HAP-1 (cell line): ENCODE measurements around the gene CACNA1E.

Source experiments
- DNase-seq, 2 experiments: peaks; one replicate each; pipeline ENCODE4 v3.0.0-alpha.2; 2016 to 2020; ENCODE audit warnings: low spot score in 2 of 2
- H3K27me3 ChIP-seq: fragments of 250-450 bp; sonication (Bioruptor Pico); 2 replicates; pipeline ENCODE4 v1.5.1; 2020; ENCODE audit warnings: low read depth, mild to moderate bottlenecking, moderate library complexity
- H3K36me3 ChIP-seq: fragments of 250-450 bp; sonication (Bioruptor Pico); replicated peaks from 2 replicates; pipeline ENCODE4 v1.5.1; 2020; ENCODE audit warnings: mild to moderate bottlenecking
- H3K4me1 ChIP-seq: fragments of 250-450 bp; sonication (Bioruptor Pico); 2 replicates; pipeline ENCODE4 v1.5.1; 2020; ENCODE audit warnings: mild to moderate bottlenecking
- H3K4me3 ChIP-seq: fragments of 250-450 bp; sonication (Bioruptor Pico); 2 replicates; pipeline ENCODE4 v1.5.1; 2020; ENCODE audit warnings: mild to moderate bottlenecking, moderate library complexity
- H3K9me3 ChIP-seq: fragments of 250-450 bp; sonication (Bioruptor Pico); 2 replicates; pipeline ENCODE4 v1.5.1; 2020; ENCODE audit warnings: mild to moderate bottlenecking, moderate library complexity
- in situ Hi-C: fragments of 300-500 bp; cut with MboI; formaldehyde crosslinking; loops from 3 replicates; pipeline ENCODE4 v1.14.3; 2020; ENCODE audit warnings: low sequenced_read_pairs, inconsistent platforms, mixed read lengths

The CACNA1E gene

GRCh38 chr1:181777286-181777685 lies 294.0 kb downstream of the CACNA1E start:
- in situ Hi-C loops: no loop called here

GRCh38 chr1:181777812-181778211 lies 294.5 kb downstream of the CACNA1E start:
- Histone ChIP-seq H3K4me1 (no peaks in the 10 kb centered on the region), H3K36me3 (no peaks in the 10 kb centered on the region), H3K4me3 (no peak overlapping the region), H3K27me3 (no peaks in the 10 kb centered on the region), H3K9me3 (no peaks in the 10 kb centered on the region)
- in situ Hi-C loops: no loop called here
- DNase-seq: no peak

More at GRCh38 chr1:181777286-181777685, 294.0 kb downstream of the CACNA1E start:
- no peak for DNase-seq
- Histone ChIP-seq H3K36me3 (no peaks in the 10 kb centered on the region), H3K4me1 (no peaks in the 10 kb centered on the region), H3K27me3 (no peaks in the 10 kb centered on the region), H3K9me3 (no peaks in the 10 kb centered on the region), H3K4me3 (no peak overlapping the region)

GRCh38 chr1:181778640-181779260 lies 295.4 kb downstream of the CACNA1E start:
- no peak for DNase-seq
- Histone ChIP-seq H3K4me1 (no peaks in the 10 kb centered on the region), H3K27me3 (no peaks in the 10 kb centered on the region), H3K4me3 (no peak overlapping the region), H3K9me3 (no peaks in the 10 kb centered on the region), H3K36me3 (no peaks in the 10 kb centered on the region)
- in situ Hi-C loops: no loop called here

GRCh38 chr1:181779343-181779742 lies 296.0 kb downstream of the CACNA1E start:
- Histone ChIP-seq H3K4me3 (no peak overlapping the region), H3K36me3 (no peaks in the 10 kb centered on the region), H3K27me3 (no peaks in the 10 kb centered on the region), H3K9me3 (no peaks in the 10 kb centered on the region), H3K4me1 (no peaks in the 10 kb centered on the region)
- DNase-seq: no peak
- in situ Hi-C loops: no loop called here

- in situ Hi-C loops: no loop called here
- no peaks in the 10 kb centered on the region for H3K9me3 ChIP-seq
- DNase-seq: no peak
- H3K27me3 ChIP-seq: no peaks in the 10 kb centered on the region
- H3K4me3 ChIP-seq: no peak overlapping the region
- no peaks in the 10 kb centered on the region for H3K4me1 ChIP-seq
- H3K36me3 ChIP-seq: no peaks in the 10 kb centered on the region
Measured at GRCh38 chr1:181783208-181783607, 299.9 kb downstream of the CACNA1E start.

- no peaks in the 10 kb centered on the region for H3K27me3 ChIP-seq
- DNase-seq: no peak
- in situ Hi-C loops: no loop called here
- no peaks in the 10 kb centered on the region for H3K36me3 ChIP-seq
- no peaks in the 10 kb centered on the region for H3K4me1 ChIP-seq
- H3K9me3 ChIP-seq: no peaks in the 10 kb centered on the region
- no peak overlapping the region for H3K4me3 ChIP-seq
Measured at GRCh38 chr1:181784039-181784683, 300.8 kb downstream of the CACNA1E start.

- Histone ChIP-seq H3K36me3 (no peaks in the 10 kb centered on the region), H3K27me3 (no peaks in the 10 kb centered on the region), H3K9me3 (no peaks in the 10 kb centered on the region), H3K4me3 (no peak overlapping the region), H3K4me1 (no peaks in the 10 kb centered on the region)
- DNase-seq: no peak
- in situ Hi-C loops: no loop called here
Measured at GRCh38 chr1:181789395-181789794, 306.1 kb downstream of the CACNA1E start.

GRCh38 chr1:181791721-181792120 lies 308.4 kb downstream of the CACNA1E start:
- Histone ChIP-seq H3K27me3 (no peaks in the 10 kb centered on the region), H3K9me3 (no peaks in the 10 kb centered on the region), H3K4me3 (no peak overlapping the region), H3K36me3 (no peaks in the 10 kb centered on the region), H3K4me1 (no peaks in the 10 kb centered on the region)
- DNase-seq: no peak
- in situ Hi-C loops: no loop called here

- Histone ChIP-seq H3K9me3 (no peaks in the 10 kb centered on the region), H3K27me3 (no peaks in the 10 kb centered on the region), H3K4me1 (no peaks in the 10 kb centered on the region), H3K4me3 (no peak overlapping the region), H3K36me3 (no peaks in the 10 kb centered on the region)
- in situ Hi-C loops: no loop called here
- no peak for DNase-seq
Measured at GRCh38 chr1:181793831-181794230, 310.5 kb downstream of the CACNA1E start.

- in situ Hi-C loops: no loop called here
- H3K27me3 ChIP-seq: no peaks in the 10 kb centered on the region
- no peak for DNase-seq
Measured at GRCh38 chr1:181794332-181794731, 311.0 kb downstream of the CACNA1E start.

GRCh38 chr1:181798191-181798926 lies 315.0 kb downstream of the CACNA1E start:
- Histone ChIP-seq H3K36me3 (no peaks in the 10 kb centered on the region), H3K4me3 (no peak overlapping the region), H3K9me3 (no peaks in the 10 kb centered on the region), H3K4me1 (no peaks in the 10 kb centered on the region), H3K27me3 (no peaks in the 10 kb centered on the region)
- in situ Hi-C loops: no loop called here
- no peak for DNase-seq

More at GRCh38 chr1:181794332-181794731, 311.0 kb downstream of the CACNA1E start:
- Histone ChIP-seq H3K36me3 (no peaks in the 10 kb centered on the region), H3K4me3 (no peak overlapping the region), H3K9me3 (no peaks in the 10 kb centered on the region), H3K4me1 (no peaks in the 10 kb centered on the region)

- H3K9me3 ChIP-seq: no peaks in the 10 kb centered on the region
- no peaks in the 10 kb centered on the region for H3K4me1 ChIP-seq
- H3K36me3 ChIP-seq: no peaks in the 10 kb centered on the region
- H3K27me3 ChIP-seq: no peaks in the 10 kb centered on the region
- no peak for DNase-seq
- in situ Hi-C loops: no loop called here
- H3K4me3 ChIP-seq: no peak overlapping the region
Measured at GRCh38 chr1:181801617-181802016, 318.3 kb downstream of the CACNA1E start.

GRCh38 chr1:181802466-181802865 lies 319.1 kb downstream of the CACNA1E start:
- no peaks in the 10 kb centered on the region for H3K27me3 ChIP-seq
- H3K36me3 ChIP-seq: no peaks in the 10 kb centered on the region
- no peaks in the 10 kb centered on the region for H3K9me3 ChIP-seq
- no peak overlapping the region for H3K4me3 ChIP-seq
- no peak for DNase-seq
- in situ Hi-C loops: no loop called here
- no peaks in the 10 kb centered on the region for H3K4me1 ChIP-seq

- DNase-seq: no peak
- in situ Hi-C loops: no loop called here
- Histone ChIP-seq H3K4me1 (no peaks in the 10 kb centered on the region), H3K9me3 (no peaks in the 10 kb centered on the region), H3K27me3 (no peaks in the 10 kb centered on the region), H3K4me3 (no peak overlapping the region), H3K36me3 (no peaks in the 10 kb centered on the region)
Measured at GRCh38 chr1:181803421-181803820, 320.1 kb downstream of the CACNA1E start.
